Caki2 (cell line): ENCODE measurements around the gene STRIP1. TPM values are rescaled to one million over a fixed set of nuclear protein-coding genes. Genes with fewer than 3 reads are reported as not detected.

Experiments
- DNase-seq: peaks from one replicate; pipeline ENCODE4 v3.0.0-alpha.2; 2015; ENCODE audit warnings: low read depth
- in situ Hi-C: cut with HindIII; loops from 2 replicates; pipeline ENCODE4 v1.10.0; 2016; ENCODE audit warnings: low sequenced_read_pairs, low pct_unique_long_range_greater_than_20kb, mixed read lengths
- total RNA-seq: library from RNA; depleted of rRNA; stranded (reverse); fragments of >200 nt; shearing (Covaris generic); gene quantifications from 2 replicates; pipeline ENCODE4 v1.2.3, GENCODE V29; 2014; ENCODE audit warnings: low replicate concordance

The STRIP1 gene
- total RNA-seq, 1 experiment from 2014 or later = 16.5 TPM

DNA sequence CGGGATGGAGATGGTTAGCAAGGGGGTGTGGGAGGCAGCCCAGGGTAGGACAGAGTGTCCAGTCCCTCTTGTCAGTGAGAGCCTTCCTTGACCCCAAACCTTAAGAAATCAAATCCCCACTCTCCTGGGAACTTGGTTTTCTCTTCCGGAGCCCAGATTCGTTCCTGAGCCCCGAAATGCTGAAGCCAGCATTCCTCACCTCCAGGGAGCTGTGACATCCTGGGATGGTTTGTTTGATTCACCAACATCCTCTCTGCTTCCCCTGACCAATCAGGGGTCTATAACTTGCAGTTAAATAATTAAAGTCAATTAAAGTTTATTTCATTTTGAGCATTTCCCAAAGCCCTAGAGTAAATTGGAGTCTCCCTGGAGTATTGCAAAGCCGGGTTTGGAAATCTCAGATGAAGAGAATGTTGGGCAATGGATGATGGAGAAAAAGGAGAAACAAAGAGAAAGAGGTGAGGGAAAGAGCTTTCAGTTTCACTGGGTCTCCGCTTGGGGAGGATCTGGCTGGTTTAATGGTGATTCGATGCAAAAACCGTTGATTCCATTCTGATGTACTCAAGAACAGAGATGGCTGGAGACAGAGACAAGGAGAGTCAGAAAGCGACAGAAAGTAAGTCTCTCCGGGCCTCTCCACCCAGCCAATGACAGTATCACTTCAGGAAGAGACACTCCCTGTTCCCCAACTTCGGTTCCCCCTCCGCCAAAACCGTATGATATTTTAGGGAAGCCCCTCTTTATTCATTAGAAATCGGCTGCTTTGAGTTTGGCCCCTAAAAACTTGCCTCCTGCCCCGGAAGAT is 48.8 kb downstream of the STRIP1 start:
- in situ Hi-C loops = no loop called here
- DNase-seq = no peak

DNA sequence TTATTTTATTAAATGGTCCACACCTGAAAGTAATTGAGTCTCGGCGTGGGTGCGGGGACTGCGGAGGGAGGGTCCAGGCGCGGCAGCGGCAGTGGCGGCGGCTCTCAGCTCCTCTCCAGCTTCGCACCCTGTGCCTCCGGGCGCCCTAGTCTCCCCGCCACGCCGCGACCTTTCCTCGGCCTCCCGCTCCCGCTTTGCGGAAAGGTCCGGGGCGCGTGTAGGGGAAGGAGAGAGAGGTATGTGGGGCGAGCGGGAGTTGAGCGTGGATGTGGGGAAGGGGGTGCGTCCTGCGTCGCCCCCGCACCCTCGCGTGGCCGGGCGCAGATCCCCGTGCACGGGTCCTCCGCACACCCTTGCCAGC is 49.4 kb downstream of the STRIP1 start:
- DNase-seq = no peak
- in situ Hi-C loops = no loop called here

DNA sequence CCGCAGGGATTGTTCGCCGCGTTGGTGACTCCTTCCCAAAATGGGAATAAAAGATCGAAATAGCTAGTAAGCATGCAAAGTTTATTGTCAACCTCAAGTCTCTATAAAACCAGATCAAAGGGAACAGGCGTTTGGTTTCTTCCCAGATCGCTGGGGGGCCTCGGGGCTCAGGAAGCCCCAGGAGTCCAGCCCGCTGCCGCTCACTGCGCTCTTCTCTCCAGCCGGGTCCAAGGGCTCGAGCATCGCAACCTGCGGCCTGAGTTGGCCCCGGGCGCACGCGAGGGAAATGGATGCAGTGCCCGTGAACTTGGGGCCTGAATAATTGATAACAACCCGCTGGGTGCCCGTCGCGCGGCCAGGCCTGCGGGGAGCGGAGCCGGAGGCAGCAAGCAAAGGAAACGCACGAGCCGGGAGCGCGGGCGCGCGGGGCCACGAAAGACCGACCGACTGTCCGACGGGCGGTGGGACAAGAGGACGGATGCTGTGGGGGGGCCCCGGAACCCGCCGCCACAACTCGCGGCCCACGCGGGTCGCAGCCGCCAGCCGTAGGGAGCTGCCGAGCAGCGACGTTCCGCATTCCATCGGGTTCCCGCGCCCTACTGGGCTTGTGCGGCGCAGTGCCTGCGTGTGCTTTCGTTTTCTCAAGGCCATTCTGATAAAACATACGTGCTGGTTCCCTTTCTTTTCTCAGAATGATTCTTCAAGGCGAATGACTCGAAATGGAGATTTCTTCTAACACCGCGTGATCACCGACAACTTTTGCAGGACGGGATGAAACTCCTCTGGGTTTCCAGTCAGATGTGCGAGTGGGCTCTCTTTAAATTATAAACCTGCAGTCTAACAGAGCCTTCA is 50.0 kb downstream of the STRIP1 start:
- in situ Hi-C loops = no loop called here
- DNase-seq = no peak

DNA sequence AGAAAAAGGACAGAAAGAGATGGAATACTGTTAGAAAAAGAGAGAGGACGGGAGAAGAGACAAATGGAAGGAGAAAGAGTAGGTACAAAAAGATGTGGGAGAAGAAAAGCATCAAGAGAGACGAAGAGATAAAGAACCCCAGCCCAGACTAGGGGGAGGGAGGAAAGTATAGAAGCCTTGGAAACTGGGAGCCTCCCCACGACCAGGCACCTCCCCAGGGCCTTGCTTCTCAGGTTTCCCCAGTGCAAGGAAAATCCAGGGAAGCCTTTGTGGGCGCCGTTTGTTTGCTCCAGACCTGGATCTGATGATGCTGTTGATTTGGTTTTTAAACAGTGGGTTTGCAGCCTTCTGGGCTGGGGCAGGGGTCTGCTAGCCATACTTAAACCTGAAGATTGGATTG is 51.2 kb downstream of the STRIP1 start:
- no peak for DNase-seq
- in situ Hi-C loops = no loop called here

GRCh38 chr1:110086961-110087360 is 52.5 kb downstream of the STRIP1 start:
- in situ Hi-C loops = no loop called here
- DNase-seq = no peak

DNA sequence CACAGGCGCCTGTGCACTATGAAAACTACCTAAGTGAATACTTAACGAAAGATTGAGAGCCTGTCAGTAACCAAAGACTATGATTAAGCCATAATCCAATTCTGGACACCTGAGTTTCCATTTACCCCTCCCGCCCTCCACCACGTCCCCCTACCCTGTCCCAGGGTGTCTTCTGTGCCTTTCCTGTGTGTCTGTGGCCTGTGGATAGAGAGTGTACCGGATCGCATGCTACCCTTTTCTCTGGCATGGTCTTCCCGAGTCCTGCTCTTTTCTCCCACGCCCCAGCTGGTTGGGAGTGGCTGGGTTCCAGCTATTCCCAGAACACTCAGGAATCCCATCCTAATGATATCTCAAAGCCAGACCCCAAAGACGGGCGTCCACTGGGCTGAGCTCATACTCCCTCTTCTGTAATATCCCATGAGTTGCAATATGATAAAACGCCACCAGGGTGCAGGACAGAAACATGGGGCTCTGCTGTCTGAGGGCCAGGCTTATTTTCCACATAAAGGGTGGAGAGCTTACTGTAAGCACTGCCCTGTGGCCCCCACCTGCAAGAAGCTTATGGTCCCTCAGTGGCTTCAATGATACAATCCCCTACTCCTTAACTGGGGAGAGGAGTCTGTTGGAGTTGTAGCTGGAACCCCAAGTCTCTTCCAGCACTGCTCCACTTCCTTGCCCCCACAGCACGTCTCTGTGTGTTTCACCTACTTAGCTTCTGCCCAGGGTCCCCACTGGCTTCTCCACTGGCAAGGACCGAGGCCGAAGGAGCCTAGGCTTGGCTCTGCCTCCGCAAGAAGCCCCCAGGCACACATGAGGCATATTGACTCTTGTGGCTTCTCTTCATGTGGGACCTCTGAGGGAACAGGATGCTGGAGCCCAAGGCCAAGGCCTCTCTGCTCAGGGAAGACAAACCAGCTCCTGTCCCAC is 53.7 kb downstream of the STRIP1 start:
- in situ Hi-C loops = no loop called here

GRCh38 chr1:110088739-110089316 is 54.4 kb downstream of the STRIP1 start:
- no peak for DNase-seq
- in situ Hi-C loops = no loop called here

More for the DNA sequence above, 53.7 kb downstream of the STRIP1 start:
- DNase-seq = peak; percentile 21

- no peak for DNase-seq
- in situ Hi-C loops = no loop called here
Measured at GRCh38 chr1:110089561-110090275, 55.3 kb downstream of the STRIP1 start.

DNA sequence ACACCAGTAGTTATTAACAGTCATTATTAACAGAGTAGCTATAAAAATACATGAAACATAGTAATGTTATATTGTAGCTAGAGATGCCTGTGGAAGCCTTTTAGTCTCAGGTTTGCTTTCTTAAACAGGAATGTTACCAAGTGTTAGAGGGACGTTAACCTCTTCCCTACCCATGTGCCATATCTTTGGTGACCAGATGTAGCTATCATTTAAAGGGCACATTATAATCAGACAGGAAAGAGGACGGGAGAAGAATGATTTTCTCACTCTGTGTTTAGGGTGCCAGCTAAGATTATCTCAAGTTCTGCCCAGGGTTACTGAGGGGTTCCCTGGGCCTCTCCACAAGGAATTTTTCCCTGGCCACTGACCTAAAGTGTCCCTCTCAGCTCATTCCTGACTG is 57.0 kb downstream of the STRIP1 start:
- no peak for DNase-seq
- in situ Hi-C loops = no loop called here

DNA sequence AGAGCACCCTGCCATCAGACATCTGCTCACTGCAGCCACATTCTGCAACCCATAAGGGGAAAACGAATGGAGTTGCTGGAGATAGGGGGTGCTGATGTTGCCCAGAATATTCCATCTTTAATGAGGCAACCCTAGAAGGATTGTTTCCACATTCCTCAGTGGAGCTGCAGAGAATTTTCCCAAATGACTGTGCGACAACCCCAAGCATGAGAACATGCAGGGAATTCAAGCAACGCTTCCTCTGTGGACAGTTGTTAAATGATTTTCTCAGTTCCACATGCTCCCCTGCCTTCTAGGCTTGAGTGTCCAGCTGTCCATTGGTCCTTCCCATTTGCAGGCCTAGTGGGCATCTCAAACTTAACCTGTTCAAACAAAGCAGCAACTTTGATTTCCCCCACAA is 57.4 kb downstream of the STRIP1 start:
- no peak for DNase-seq
- in situ Hi-C loops = no loop called here

GRCh38 chr1:110092991-110093390 is 58.6 kb downstream of the STRIP1 start:
- in situ Hi-C loops = no loop called here
- no peak for DNase-seq

- in situ Hi-C loops = no loop called here
- DNase-seq = no peak
Measured at GRCh38 chr1:110094931-110095654, 60.7 kb downstream of the STRIP1 start.

DNA sequence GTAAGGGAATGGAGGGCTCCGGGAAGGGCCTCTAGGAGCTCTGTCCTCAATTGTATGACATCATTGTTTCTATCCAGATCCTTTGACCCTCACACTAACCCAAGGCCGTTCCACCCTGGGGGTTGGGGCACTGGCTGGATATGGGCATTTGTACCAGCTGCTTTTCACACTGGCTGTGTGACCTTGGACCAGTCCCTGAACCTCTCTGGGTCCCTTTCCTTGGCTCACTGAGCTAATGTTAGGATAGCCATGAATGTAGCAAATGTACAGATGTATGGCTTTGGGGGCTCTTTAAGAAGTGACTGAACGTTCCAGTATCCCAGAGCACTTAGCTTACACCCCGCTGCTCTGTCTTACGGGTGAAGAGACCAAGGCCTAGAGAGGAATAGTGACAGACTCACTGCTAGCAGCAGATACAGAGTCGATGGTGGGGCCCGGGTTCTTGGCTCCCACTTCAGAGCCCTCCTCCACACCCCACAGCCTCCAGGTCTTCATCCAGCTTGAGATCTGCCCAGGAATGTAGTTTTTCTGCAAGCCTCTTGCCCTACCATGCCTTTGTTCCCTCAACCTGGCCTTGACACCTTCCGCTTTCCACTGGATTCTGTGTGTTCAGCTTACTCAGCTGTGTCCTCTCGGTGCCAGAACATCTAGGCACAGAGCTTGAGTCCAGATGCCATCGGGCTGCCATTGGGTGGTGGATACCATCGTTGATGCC is 63.2 kb downstream of the STRIP1 start:
- in situ Hi-C loops = no loop called here
- DNase-seq = no peak

- in situ Hi-C loops = no loop called here
- DNase-seq = no peak
Measured at GRCh38 chr1:110098222-110099026, 64.0 kb downstream of the STRIP1 start.

- DNase-seq = no peak
- in situ Hi-C loops = no loop called here
Measured at GRCh38 chr1:110100335-110100734, 65.9 kb downstream of the STRIP1 start.

- in situ Hi-C loops = no loop called here
- no peak for DNase-seq
Measured at GRCh38 chr1:110102081-110102480, 67.7 kb downstream of the STRIP1 start.
